IMR-90 (cell line): ENCODE data around the gene CD6. TPM values are rescaled to one million over a fixed set of nuclear protein-coding genes. Genes with fewer than 3 reads are reported as not detected.

Experiments used
- ATAC-seq: fragments of 200-7000 bp; cut with Tn5 transposase; 2 replicates; pipeline ENCODE4 v1.9.1; 2020; ENCODE audit warnings: low read depth, mild to moderate bottlenecking, moderate library complexity
- BruUV-seq: library from RNA; stranded (reverse); fragments of 400-500 nt; replicated peaks from 2 replicates; lab custom pipeline; 2021; lab: Mats Ljungman, UMichigan
- CTCF ChIA-PET: fragments of 300-600 bp; formaldehyde crosslinking; extraction: SDS; loops from one replicate; lab custom pipeline; 2021; ENCODE audit warnings: antibody characterized with exemption; lab: Yijun Ruan, JAX
- POLR2A ChIA-PET: fragments of 300-600 bp; sonication (Branson Sonifier 250); formaldehyde crosslinking; loops from one replicate; lab custom pipeline; 2022; ENCODE audit warnings: antibody characterized with exemption; ENCODE audit not compliant: unreplicated experiment; lab: Charles Lee
- DNase-seq: peaks from one replicate; pipeline ENCODE4 v3.0.0; 2013
- H2AFZ ChIP-seq: replicated peaks from 2 replicates; pipeline ENCODE3; 2013; ENCODE audit warnings: low read length, mild to moderate bottlenecking; ENCODE audit not compliant: poor library complexity
- H2AK5ac ChIP-seq: 2 replicates; pipeline ENCODE4 v1.6.1; 2013; ENCODE audit warnings: low read depth, low read length, inconsistent platforms
- H2AK9ac ChIP-seq: replicated peaks from 2 replicates; pipeline ENCODE3; 2013; ENCODE audit warnings: mild to moderate bottlenecking, low read depth, low read length, moderate library complexity; ENCODE audit not compliant: poor library complexity
- H2BK120ac ChIP-seq: 2 replicates; pipeline ENCODE4 v1.6.1; 2013; ENCODE audit warnings: low read depth, low read length, inconsistent platforms
- H2BK15ac ChIP-seq: 3 replicates; pipeline ENCODE4 v1.6.1; 2013; ENCODE audit warnings: low read depth, low read length, inconsistent platforms
- H2BK20ac ChIP-seq: 2 replicates; pipeline ENCODE4 v1.6.1; 2013; ENCODE audit warnings: low read depth, mild to moderate bottlenecking, inconsistent platforms, low read length, moderate library complexity
- H2BK5ac ChIP-seq: 2 replicates; pipeline ENCODE4 v1.6.1; 2013; ENCODE audit warnings: mild to moderate bottlenecking, low read depth, low read length, inconsistent platforms; ENCODE audit not compliant: poor library complexity, severe bottlenecking
- H3K14ac ChIP-seq: replicated peaks from 2 replicates; pipeline ENCODE4 v1.6.1; 2013; ENCODE audit warnings: low read depth, low read length, inconsistent platforms
- H3K18ac ChIP-seq: 2 replicates; pipeline ENCODE4 v1.6.1; 2013; ENCODE audit warnings: low read depth, low read length, control low read depth
- H3K23ac ChIP-seq: 2 replicates; pipeline ENCODE4 v1.6.1; 2013; ENCODE audit warnings: low read depth, low read length, inconsistent platforms
- H3K27ac ChIP-seq: 2 replicates; pipeline ENCODE4 v1.5.1; 2013; ENCODE audit warnings: mild to moderate bottlenecking, control low read depth, low read length; ENCODE audit not compliant: insufficient read depth
- H3K27me3 ChIP-seq: 2 replicates; pipeline ENCODE4 v1.6.1; 2013; ENCODE audit warnings: low read length; ENCODE audit not compliant: control insufficient read depth, insufficient read depth
- H3K36me3 ChIP-seq: 2 replicates; pipeline ENCODE4 v1.6.1; 2013; ENCODE audit warnings: low read length, mixed read lengths; ENCODE audit not compliant: control insufficient read depth, insufficient read depth
- H3K4ac ChIP-seq: 2 replicates; pipeline ENCODE4 v1.6.1; 2013; ENCODE audit warnings: low read depth, low read length, inconsistent platforms
- H3K4me1 ChIP-seq: 2 replicates; pipeline ENCODE4 v1.6.1; 2013; ENCODE audit warnings: low read length, mixed read lengths; ENCODE audit not compliant: control insufficient read depth, insufficient read depth
- H3K4me2 ChIP-seq: 2 replicates; pipeline ENCODE4 v1.6.1; 2013; ENCODE audit warnings: low read depth, mild to moderate bottlenecking, control low read depth, low read length, moderate library complexity
- H3K4me3 ChIP-seq: 2 replicates; pipeline ENCODE4 v1.5.1; 2013; ENCODE audit warnings: low read depth, mild to moderate bottlenecking, control low read depth, low read length, moderate library complexity; ENCODE audit not compliant: insufficient read depth
- H3K56ac ChIP-seq: 2 replicates; pipeline ENCODE4 v1.6.1; 2013; ENCODE audit warnings: low read length, inconsistent platforms; ENCODE audit not compliant: insufficient read depth; ENCODE audit errors: extremely low read depth
- H3K79me1 ChIP-seq, 2 experiments: 2 replicates each; pipeline ENCODE4 v1.6.1; 2013; ENCODE audit warnings: low read length in 2 of 2, inconsistent platforms in 1 of 2, low read depth in 1 of 2
- H3K9ac ChIP-seq: 2 replicates; pipeline ENCODE4 v1.6.1; 2013; ENCODE audit warnings: low read depth, low read length, control low read depth
- H3K9me1 ChIP-seq: 2 replicates; pipeline ENCODE4 v1.6.1; 2013; ENCODE audit warnings: low read length, inconsistent platforms; ENCODE audit not compliant: insufficient read depth
- H3K9me3 ChIP-seq: 2 replicates; pipeline ENCODE4 v1.6.1; 2013; ENCODE audit warnings: low read length; ENCODE audit not compliant: control insufficient read depth, insufficient read depth
- H4K20me1 ChIP-seq: 2 replicates; pipeline ENCODE4 v1.6.1; 2013; ENCODE audit warnings: low read length, inconsistent platforms; ENCODE audit not compliant: insufficient read depth
- H4K5ac ChIP-seq: 2 replicates; pipeline ENCODE4 v1.6.1; 2013; ENCODE audit warnings: mild to moderate bottlenecking, low read depth, low read length, control low read depth
- H4K8ac ChIP-seq, 2 experiments: 2 replicates each; pipeline ENCODE4 v1.6.1; 2013; ENCODE audit warnings: low read depth in 2 of 2, low read length in 2 of 2, control low read depth in 1 of 2, inconsistent platforms in 1 of 2
- H4K91ac ChIP-seq: 2 replicates; pipeline ENCODE4 v1.6.1; 2013; ENCODE audit warnings: low read depth, low read length, inconsistent platforms; ENCODE audit not compliant: insufficient read depth
- BHLHE40 ChIP-seq: fragments of 150-350 bp; IDR thresholded peaks from 2 replicates; pipeline ENCODE4 v1.6.1; 2016; ENCODE audit warnings: mild to moderate bottlenecking, low read depth, low read length
- CEBPB ChIP-seq: IDR thresholded peaks from 2 replicates; pipeline ENCODE4 v1.6.1; 2012; ENCODE audit warnings: low read depth, low read length, improper control_type of control experiment
- CHD1 ChIP-seq: IDR thresholded peaks from 2 replicates; pipeline ENCODE4 v1.6.1; 2012; ENCODE audit warnings: low read depth, low read length, improper control_type of control experiment
- CTCF ChIP-seq: conservative IDR thresholded peaks from 2 replicates; pipeline ENCODE4 v1.5.1; 2012; ENCODE audit warnings: mild to moderate bottlenecking, low read depth, low read length, improper control_type of control experiment
- ELK1 ChIP-seq: fragments of 150-350 bp; IDR thresholded peaks from 2 replicates; pipeline ENCODE4 v1.6.1; 2016; ENCODE audit warnings: low read depth, mild to moderate bottlenecking, low read length, moderate library complexity, borderline replicate concordance
- FOS ChIP-seq: fragments of 150-350 bp; IDR thresholded peaks from 2 replicates; pipeline ENCODE4 v1.6.1; 2016; ENCODE audit warnings: low read depth, low read length
- MAZ ChIP-seq: IDR thresholded peaks from 2 replicates; pipeline ENCODE4 v1.6.1; 2012; ENCODE audit warnings: low read depth, mild to moderate bottlenecking, low read length, improper control_type of control experiment, moderate library complexity, borderline replicate concordance
- MXI1 ChIP-seq: IDR thresholded peaks from 2 replicates; pipeline ENCODE4 v1.6.1; 2012; ENCODE audit warnings: low read depth, mild to moderate bottlenecking, low read length, moderate library complexity, borderline replicate concordance
- RAD21 ChIP-seq: IDR thresholded peaks from 2 replicates; pipeline ENCODE4 v1.6.1; 2012; ENCODE audit warnings: low read length, improper control_type of control experiment
- RFX5 ChIP-seq: IDR thresholded peaks from 2 replicates; pipeline ENCODE4 v1.8.0; 2012; ENCODE audit warnings: low read depth, mild to moderate bottlenecking, low read length, moderate library complexity
- USF2 ChIP-seq: fragments of 150-350 bp; IDR thresholded peaks from 2 replicates; pipeline ENCODE4 v1.6.1; 2017; ENCODE audit warnings: mild to moderate bottlenecking, antibody characterized with exemption, low read length, low read depth
- WGBS, 2 experiments: methylation state at CpG; one replicate each; pipeline versions ENCODE4 v1.1.5 to v1.1.7; 2013; ENCODE audit warnings: missing lambda C conversion rate in 2 of 2; ENCODE audit not compliant: insufficient read length in 1 of 2; ENCODE audit errors: extremely low coverage in 2 of 2; 5-methylcytosine and 5-hydroxymethylcytosine counted together
- dilution Hi-C: fragments of 300-500 bp; cut with HindIII; formaldehyde crosslinking; loops from one replicate; pipeline ENCODE4 v1.14.3; 2018; ENCODE audit warnings: low sequenced_read_pairs; ENCODE audit not compliant: unreplicated experiment
- in situ Hi-C: fragments of 300-500 bp; cut with MboI; formaldehyde crosslinking; loops from 3 replicates; pipeline ENCODE4 v1.14.3; 2019; ENCODE audit warnings: low sequenced_read_pairs, inconsistent platforms, mixed read lengths
- intact Hi-C: fragments of 100-400 bp; cut with micrococcal nuclease; formaldehyde crosslinking; loops from 2 replicates; pipeline ENCODE4 v1.10.0; 2022
- polyA plus RNA-seq, 3 experiments: library from polyadenylated mRNA; depleted of rRNA; stranded (reverse); fragments of >200 nt; gene quantifications; 2 replicates each; pipeline ENCODE4 v1.2.3, GENCODE V29; 2012; ENCODE audit warnings: low replicate concordance in 1 of 3
- total RNA-seq: library from RNA; depleted of rRNA; stranded (reverse); fragments of >200 nt; gene quantifications from 2 replicates; pipeline ENCODE4 v1.2.3, GENCODE V29; 2012

CD6 gene
- total and polyA plus RNA-seq, 2 of the 4 experiments (the other 2 are of a cell fraction), result not detected

- in situ Hi-C loops, result no loop called here
- no peak overlapping the region for H4K91ac ChIP-seq
- H3K23ac ChIP-seq, result no peak overlapping the region
- no peak overlapping the region for H3K27ac ChIP-seq
- H3K27me3 ChIP-seq, result no peaks in the 10 kb centered on the region
- no peak overlapping the region for H4K5ac ChIP-seq
- H3K9me1 ChIP-seq, result 0 out of 2 replicates have a peak, but pooled peaks cover 4% of the 10 kb centered on the region
- no peak overlapping the region for H2AK9ac ChIP-seq
- H4K20me1 ChIP-seq, result no peaks in the 10 kb centered on the region
- H2BK120ac ChIP-seq, result no peak overlapping the region
- no peak for TF ChIP-seq RFX5
- TF ChIP-seq USF2, result no peak
- TF ChIP-seq CEBPB, result no peak
- no peak for TF ChIP-seq ELK1
- TF ChIP-seq MAZ, result no peak
- TF ChIP-seq MXI1, result no peak
- no peak for TF ChIP-seq CHD1
- TF ChIP-seq BHLHE40, result no peak
- TF ChIP-seq RAD21, result no peak
- TF ChIP-seq FOS, result no peak
- TF ChIP-seq CTCF, result no peak
- ATAC-seq (no peak), DNase-seq (no peak)
- H3K79me1 ChIP-seq, result no peaks in the 10 kb centered on the region; a peak in 1 of 4 replicates
- dilution Hi-C loops, result no loop called here
- no peak overlapping the region for H3K4me2 ChIP-seq
- BruUV-seq, result no TSS peak
- intact Hi-C loops, result no loop called here
- ChIA-PET CTCF (no interaction called here), POLR2A (no interaction called here)
- H2AFZ ChIP-seq, result no peak overlapping the region
- H3K9me3 ChIP-seq, result no peaks in the 10 kb centered on the region
- no peak overlapping the region for H3K14ac ChIP-seq
- H3K9ac ChIP-seq, result no peak overlapping the region
- peaks cover 4% of the 10 kb centered on the region; the same call in 1 of the 2 replicates for H3K4me1 ChIP-seq
- H3K4ac ChIP-seq, result no peak overlapping the region
- no peak overlapping the region for H3K18ac ChIP-seq
- H2BK15ac ChIP-seq, result no peak overlapping the region
- H3K4me3 ChIP-seq, result no peak overlapping the region
- no peak overlapping the region for H2AK5ac ChIP-seq
- no peak overlapping the region for H4K8ac ChIP-seq
- WGBS, 2 experiments, result no CpG with 5 or more reads among the region's 5 CpGs
- no peak overlapping the region for H2BK20ac ChIP-seq
- H3K56ac ChIP-seq, result no peak overlapping the region
- H2BK5ac ChIP-seq, result no peak overlapping the region
- H3K36me3 ChIP-seq, result peaks cover 14% of the 10 kb centered on the region
These were observed 26.2 kb upstream of the CD6 start for GRCh38 chr11:60945295-60945667.
